Upper lobe of left lung (tissue), 6 donors: Measurements from ENCODE around the gene NXT1. TPM values are rescaled to one million over a fixed set of nuclear protein-coding genes. Genes with fewer than 3 reads are reported as not detected.

ENCODE experiments used
- ATAC-seq, 2 donors: fragments of 200-7000 bp; cut with Tn5 transposase; one replicate each; pipeline ENCODE4 v1.9.1; 2022; ENCODE audit warnings: mild to moderate bottlenecking in 2 of 2, moderate library complexity in 2 of 2; ENCODE audit not compliant: low FRiP score in 2 of 2
- DNase-seq, 2 donors: peaks; one replicate each; pipeline ENCODE4 v3.0.0-alpha.2; 2019 to 2020
- H3K27ac ChIP-seq, 4 donors: fragments of 200-600 bp; sonication (generic); one replicate each; pipeline ENCODE4 v1.5.1; 2016 to 2019
- H3K27me3 ChIP-seq, 4 donors: fragments of 200-600 bp; sonication (generic); one replicate each; pipeline ENCODE4 v1.5.1; 2017 to 2019
- H3K36me3 ChIP-seq, 4 donors: fragments of 200-600 bp; sonication (generic); one replicate each; pipeline ENCODE4 v1.5.1; 2016 to 2019
- H3K4me1 ChIP-seq, 4 donors: fragments of 200-600 bp; sonication (generic); one replicate each; pipeline ENCODE4 v1.5.1; 2018 to 2019
- H3K4me3 ChIP-seq, 4 donors: fragments of 200-600 bp; sonication (generic); one replicate each; pipeline ENCODE4 v1.5.1; 2017 to 2019; ENCODE audit warnings: mild to moderate bottlenecking in 2 of 4, moderate library complexity in 1 of 4
- H3K9me3 ChIP-seq, 4 donors: fragments of 200-600 bp; sonication (generic); one replicate each; pipeline ENCODE4 v1.5.1; 2018 to 2019
- CTCF ChIP-seq, 6 experiments: fragments of 450-650 bp in 4 of 6; fragments of 200-600 bp in 2 of 6; sonication (generic) in 2 of 6; IDR thresholded peaks; one replicate each; pipeline ENCODE4 v1.5.1; 2016 to 2019; ENCODE audit warnings: antibody characterized with exemption in 6 of 6
- EP300 ChIP-seq, 4 donors: sonication (generic); formaldehyde crosslinking; IDR thresholded peaks; one replicate each; pipeline ENCODE4 v1.5.1; 2017; ENCODE audit warnings: antibody characterized with exemption in 4 of 4, control low read depth in 2 of 4
- POLR2A ChIP-seq, 4 donors: fragments of 450-650 bp; IDR thresholded peaks; one replicate each; pipeline ENCODE4 v1.5.1; 2016 to 2017; ENCODE audit warnings: antibody characterized with exemption in 4 of 4, mild to moderate bottlenecking in 2 of 4
- POLR2AphosphoS5 ChIP-seq, 2 donors: sonication (generic); formaldehyde crosslinking; IDR thresholded peaks; one replicate each; pipeline ENCODE4 v1.5.1; 2017; ENCODE audit warnings: antibody characterized with exemption in 2 of 2
- WGBS, 2 donors: methylation state at CpG; one replicate each; pipeline ENCODE4 v1.1.5; 2017 to 2018; 5-methylcytosine and 5-hydroxymethylcytosine counted together
- total RNA-seq, 6 donors: library from RNA; depleted of rRNA in 4 of 6; stranded (reverse); fragments of >200 nt in 4 of 6; gene quantifications; one replicate each; pipeline versions ENCODE4 v1.1.0 to v1.2.1, GENCODE V29; 2016 to 2021
- donor health status: DM: no; HTN: no; CAD: no; lungs with moderate emphysema.
- donor health status: DM: no; HTN: yes; CAD: no; lungs with severe emphysema.

NXT1 gene
- total RNA-seq, 6 donors from 2014 or later, result 7.3 to 39.4 (median 17.9) TPM

GRCh38 chr20:23361119-23361475 is 10.5 kb downstream of the NXT1 start:
- Histone ChIP-seq H3K4me3 (peak overlapping the region; percentile 45 to 77 (median 74)), H3K27me3 (no peaks in the 10 kb centered on the region), H3K9me3 (no peaks in the 10 kb centered on the region), H3K4me1 (peaks cover 38 to 51% (median 40%) of the 10 kb centered on the region in 4 donors), H3K27ac (peak overlapping the region; percentile 96 to 100 (median 100)), H3K36me3 (peaks cover 0 to 20% (median 10%) of the 10 kb centered on the region in 4 donors)
- DNase-seq (no peak), ATAC-seq (no peak)
- TF ChIP-seq POLR2A (IDR thresholded peaks at IDR 0.05) (no peak), POLR2AphosphoS5 (IDR thresholded peaks at IDR 0.05) (no peak), EP300 (IDR thresholded peaks at IDR 0.05) (no peak), CTCF (IDR thresholded peaks at IDR 0.05) (no peak)
- WGBS, 2 donors, result 3% methylated on average over 8 of the region's 8 CpGs

- peaks cover 0 to 19% (median 10%) of the 10 kb centered on the region in 4 donors for H3K36me3 ChIP-seq
- DNase-seq (peak; percentile 99 to 100), ATAC-seq (peak; percentile 95 to 96)
- peak within 1 kb of the TSS; percentile 96 to 100 (median 100) for H3K27ac ChIP-seq
- WGBS, 2 donors, result 0% methylated on average over 3 to 37 of the region's 114 CpGs
- no peaks in the 10 kb centered on the region for H3K9me3 ChIP-seq
- H3K27me3 ChIP-seq, result no peaks in the 10 kb centered on the region
- H3K4me3 ChIP-seq, result peak within 1 kb of the TSS; percentile 72 to 89 (median 76)
- peak in 3 of 4 donors; percentile 89 to 98 (median 97) for TF ChIP-seq POLR2A (IDR thresholded peaks at IDR 0.05)
- peak; percentile 98 to 99 for TF ChIP-seq POLR2AphosphoS5 (IDR thresholded peaks at IDR 0.05)
- TF ChIP-seq CTCF (IDR thresholded peaks at IDR 0.05), result peak in 5 of 6 experiments; percentile 17 to 94 (median 74)
- TF ChIP-seq EP300 (IDR thresholded peaks at IDR 0.05), result peak in 3 of 4 donors; percentile 6 to 94 (median 9)
- H3K4me1 ChIP-seq, result peaks cover 43 to 55% (median 47%) of the 10 kb centered on the region in 4 donors
These were observed 11.1 kb downstream of the NXT1 start, which contains the start of gene GZF1 for GRCh38 chr20:23361476-23362391. Gene GZF1 (plus strand): TSS chr20:23362182. CDS start chr20:23364384, 2,202 bp downstream.

GRCh38 chr20:23362392-23363256 is 12.0 kb downstream of the NXT1 start:
- H3K9me3 ChIP-seq, result no peaks in the 10 kb centered on the region
- TF ChIP-seq POLR2A (IDR thresholded peaks at IDR 0.05) (no peak), CTCF (IDR thresholded peaks at IDR 0.05) (no peak), POLR2AphosphoS5 (IDR thresholded peaks at IDR 0.05) (no peak), EP300 (IDR thresholded peaks at IDR 0.05) (no peak)
- 9 to 15% methylated on average over 12 to 34 of the region's 50 CpGs for WGBS, 2 donors
- DNase-seq (peak in 1 of 2 donors; percentile 80), ATAC-seq (peak; percentile 5 to 38)
- peak overlapping the region; percentile 96 to 100 (median 100) for H3K27ac ChIP-seq
- peaks cover 43 to 55% (median 51%) of the 10 kb centered on the region in 4 donors for H3K4me1 ChIP-seq
- H3K27me3 ChIP-seq, result no peaks in the 10 kb centered on the region
- H3K4me3 ChIP-seq, result peak overlapping the region; percentile 72 to 89 (median 76)
- peaks cover 0 to 25% (median 10%) of the 10 kb centered on the region in 4 donors for H3K36me3 ChIP-seq

GRCh38 chr20:23363257-23363649 is 12.7 kb downstream of the NXT1 start:
- Histone ChIP-seq H3K4me1 (peaks cover 48 to 61% (median 52%) of the 10 kb centered on the region in 4 donors), H3K27me3 (no peaks in the 10 kb centered on the region), H3K36me3 (peaks cover 0 to 27% (median 10%) of the 10 kb centered on the region in 4 donors), H3K27ac (peak overlapping the region; percentile 96 to 100 (median 100)), H3K9me3 (no peaks in the 10 kb centered on the region), H3K4me3 (peak overlapping the region in 2 of 4 donors; percentile 72 to 76)
- WGBS, 2 donors, result 67 to 70% methylated on average over 4 of the region's 4 CpGs
- no peak for TF ChIP-seq POLR2A (IDR thresholded peaks at IDR 0.05)
- no peak for TF ChIP-seq POLR2AphosphoS5 (IDR thresholded peaks at IDR 0.05)
- TF ChIP-seq CTCF (IDR thresholded peaks at IDR 0.05), result no peak
- TF ChIP-seq EP300 (IDR thresholded peaks at IDR 0.05), result no peak
- DNase-seq (no peak), ATAC-seq (no peak)
